ENCODE results near the gene MAGT1. TPM values are rescaled to one million over a fixed set of nuclear protein-coding genes. Genes with fewer than 3 reads are reported as not detected.

MAGT1 gene
- total RNA-seq, 1 donor from 2014 or later: 70.0 TPM

- Histone ChIP-seq H3K27ac (no peak overlapping the region), H3F3A (ENCODE audit: low read depth) (peaks cover 8% of the 10 kb centered on the region), H3K4me3 (peak overlapping the region; percentile 77), H3K9me3 (ENCODE audit: low read depth) (no peaks in the 10 kb centered on the region), H4K20me1 (ENCODE audit: low read depth) (no peaks in the 10 kb centered on the region), H3K36me3 (peaks cover 5% of the 10 kb centered on the region), H3K4me1 (peaks cover 8% of the 10 kb centered on the region), H2AFZ (replicated peaks) (no peak overlapping the region), H3K27me3 (no peaks in the 10 kb centered on the region), H3K4me2 (peak overlapping the region; percentile 81), H3K9ac (no peak overlapping the region), H3K79me2 (ENCODE audit: low read depth) (peaks cover 39% of the 10 kb centered on the region)
- peaks cover 14% of the 10 kb centered on the region for H3K36me3 Mint-ChIP-seq
- H3K27me3 Mint-ChIP-seq (ENCODE audit: insufficient read depth, low read depth): peaks cover 2% of the 10 kb centered on the region
- no peaks in the 10 kb centered on the region for H3K9me3 Mint-ChIP-seq
- TF ChIP-seq EZH2 (IDR thresholded peaks at IDR 0.05): no peak
- no peak for TF ChIP-seq CTCF (IDR thresholded peaks at IDR 0.05)
- TF ChIP-seq EZH2phosphoT487 (IDR thresholded peaks at IDR 0.05): no peak
- H3K27ac Mint-ChIP-seq: no peak overlapping the region
- H3K4me1 Mint-ChIP-seq: peaks cover 4% of the 10 kb centered on the region
- H3K4me3 Mint-ChIP-seq: no peak overlapping the region
- no peak for DNase-seq (ENCODE audit: low spot score)
These were observed 6.3 kb upstream of the MAGT1 start for GRCh38 chrX:77901506-77901905.

- Mint-ChIP-seq H3K9me3 (no peaks in the 10 kb centered on the region), H3K4me1 (peaks cover 4% of the 10 kb centered on the region), H3K4me3 (peak overlapping the region; percentile 91), H3K27ac (no peak overlapping the region), H3K36me3 (peaks cover 14% of the 10 kb centered on the region), H3K27me3 (ENCODE audit: insufficient read depth, low read depth) (peaks cover 2% of the 10 kb centered on the region)
- peak overlapping the region; percentile 77 for H3K4me3 ChIP-seq
- no peaks in the 10 kb centered on the region for H4K20me1 ChIP-seq (ENCODE audit: low read depth)
- H3K4me2 ChIP-seq: peak overlapping the region; percentile 81
- peak overlapping the region; percentile 82 for H3K9ac ChIP-seq
- H3K36me3 ChIP-seq: peaks cover 5% of the 10 kb centered on the region
- H3F3A ChIP-seq (ENCODE audit: low read depth): peaks cover 10% of the 10 kb centered on the region
- H3K27me3 ChIP-seq: no peaks in the 10 kb centered on the region
- H3K79me2 ChIP-seq (ENCODE audit: low read depth): peaks cover 39% of the 10 kb centered on the region
- H3K4me1 ChIP-seq: peaks cover 8% of the 10 kb centered on the region
- H3K27ac ChIP-seq: no peak overlapping the region
- no peaks in the 10 kb centered on the region for H3K9me3 ChIP-seq (ENCODE audit: low read depth)
- H2AFZ ChIP-seq (replicated peaks): no peak overlapping the region
- TF ChIP-seq CTCF (IDR thresholded peaks at IDR 0.05) (no peak), EZH2 (IDR thresholded peaks at IDR 0.05) (no peak), EZH2phosphoT487 (IDR thresholded peaks at IDR 0.05) (no peak)
- DNase-seq (ENCODE audit: low spot score): no peak
These were observed 5.5 kb upstream of the MAGT1 start for GRCh38 chrX:77900688-77901087.

- Histone ChIP-seq H3K9me3 (ENCODE audit: low read depth) (no peaks in the 10 kb centered on the region), H3K4me2 (peak within 1 kb of the TSS; percentile 81), H3K36me3 (peaks cover 5% of the 10 kb centered on the region), H3K4me1 (peaks cover 8% of the 10 kb centered on the region), H3F3A (ENCODE audit: low read depth) (peaks cover 11% of the 10 kb centered on the region), H3K4me3 (peak within 1 kb of the TSS; percentile 77), H3K27ac (peak within 1 kb of the TSS; percentile 94), H4K20me1 (ENCODE audit: low read depth) (no peaks in the 10 kb centered on the region), H2AFZ (replicated peaks) (peak within 1 kb of the TSS; percentile 74), H3K27me3 (no peaks in the 10 kb centered on the region), H3K79me2 (ENCODE audit: low read depth) (peaks cover 45% of the 10 kb centered on the region), H3K9ac (peak within 1 kb of the TSS; percentile 82)
- DNase-seq (ENCODE audit: low spot score): peak; percentile 96
- Mint-ChIP-seq H3K9me3 (no peaks in the 10 kb centered on the region), H3K36me3 (peaks cover 12% of the 10 kb centered on the region), H3K27me3 (ENCODE audit: insufficient read depth, low read depth) (peaks cover 2% of the 10 kb centered on the region), H3K27ac (peak within 1 kb of the TSS; percentile 85), H3K4me3 (peak within 1 kb of the TSS; percentile 91), H3K4me1 (peaks cover 4% of the 10 kb centered on the region)
- peak; percentile 46 for TF ChIP-seq EZH2 (IDR thresholded peaks at IDR 0.05)
- no peak for TF ChIP-seq EZH2phosphoT487 (IDR thresholded peaks at IDR 0.05)
- TF ChIP-seq CTCF (IDR thresholded peaks at IDR 0.05): peak; percentile 51
These were observed 4.0 kb upstream of the MAGT1 start, which contains the start of gene COX7B for GRCh38 chrX:77899081-77899828. Gene COX7B, plus strand, starts transcription at chrX:77899468. Its CDS starts 86 bp downstream, at chrX:77899554.
